Nephron progenitor cell (in vitro differentiated cells): ENCODE measurements around the gene SBDS.
"Not testable (repeated sequence)": the region's sequence is repeated elsewhere in the genome, so short reads cannot be mapped to it uniquely, and the experiment has no call there.

Source experiments
- DNase-seq: peaks from one replicate; pipeline ENCODE4 v3.0.0; 2021
- H3K27ac Mint-ChIP-seq: 2 replicates; pipeline ENCODE4 v1.8.0; 2021; ENCODE audit warnings: mild to moderate bottlenecking, moderate library complexity, mixed read lengths
- H3K27me3 Mint-ChIP-seq: 2 replicates; pipeline ENCODE4 v1.8.0; 2021; ENCODE audit warnings: mild to moderate bottlenecking, low read depth, mixed read lengths; ENCODE audit not compliant: poor library complexity
- H3K36me3 Mint-ChIP-seq: 2 replicates; pipeline ENCODE4 v1.8.0; 2021; ENCODE audit warnings: low read depth, mixed read lengths
- H3K4me1 Mint-ChIP-seq: 2 replicates; pipeline ENCODE4 v1.8.0; 2021; ENCODE audit warnings: mixed read lengths
- H3K4me3 Mint-ChIP-seq: 2 replicates; pipeline ENCODE4 v1.8.0; 2021; ENCODE audit warnings: mild to moderate bottlenecking, moderate library complexity, mixed read lengths
- H3K9me3 Mint-ChIP-seq: 2 replicates; pipeline ENCODE4 v1.8.0; 2021; ENCODE audit warnings: mild to moderate bottlenecking, moderate library complexity, mixed read lengths
- TF ChIP-seq, protein P1 (sequence below): fragments of 200-600 bp; sonication (generic); IDR thresholded peaks from 2 replicates; pipeline ENCODE4 v1.5.0; 2021; ENCODE audit warnings: antibody characterized with exemption

The SBDS gene

DNA sequence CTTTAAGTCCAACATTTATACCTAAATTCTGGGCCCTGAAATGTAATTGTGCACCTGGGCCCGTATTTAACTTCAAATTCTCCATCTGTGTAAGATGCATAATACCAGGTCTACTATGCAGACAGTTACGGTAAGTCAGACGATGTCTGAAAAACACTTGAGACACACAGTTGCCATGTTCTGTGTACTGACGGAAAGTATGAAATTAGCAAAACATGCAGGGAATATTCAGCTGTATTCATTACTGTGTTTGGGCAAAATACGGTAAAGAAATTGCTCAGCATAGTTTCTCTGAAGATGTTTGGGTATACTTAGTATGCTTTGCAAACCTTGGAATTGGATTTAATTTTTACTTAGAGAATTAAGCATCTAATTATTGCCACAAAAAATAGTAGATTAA lies 17.1 kb downstream of the SBDS start:
- Mint-ChIP-seq H3K36me3 (peaks cover 16% of the 10 kb centered on the region), H3K9me3 (peaks cover 38% of the 10 kb centered on the region)
- H3K27ac Mint-ChIP-seq, H3K27me3 Mint-ChIP-seq, H3K4me3 Mint-ChIP-seq, H3K4me1 Mint-ChIP-seq, DNase-seq: not testable (repeated sequence)

DNA sequence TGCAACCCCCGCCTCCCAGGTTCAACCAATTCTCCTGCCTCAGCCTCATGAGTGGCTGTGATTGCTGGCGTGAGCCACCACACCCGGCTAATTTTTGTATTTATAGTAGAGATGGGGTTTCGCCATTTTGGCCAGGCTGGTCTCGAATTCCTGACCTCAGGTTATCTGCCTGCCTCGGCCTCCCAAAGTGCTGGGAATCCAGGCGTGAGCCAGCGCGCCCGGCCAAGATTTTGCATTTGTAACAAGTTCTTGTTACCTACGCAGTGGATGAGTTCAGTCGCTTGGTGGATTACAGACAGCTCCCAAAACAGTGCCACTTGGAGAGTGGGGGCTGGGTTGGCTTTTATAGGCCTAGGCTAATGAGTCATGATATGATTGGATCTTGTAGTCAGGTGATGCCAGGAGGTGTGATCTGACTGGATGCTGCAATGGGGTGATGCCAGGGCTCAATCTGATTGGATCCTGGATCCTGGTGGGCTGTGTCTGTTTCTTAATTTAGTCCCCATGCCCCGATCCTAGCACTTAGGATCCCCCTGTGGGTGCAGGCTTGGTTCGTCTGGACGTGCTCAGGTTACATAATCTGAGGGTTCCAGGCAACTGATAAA lies 20.3 kb downstream of the SBDS start:
- TF ChIP-seq, protein P1, sequence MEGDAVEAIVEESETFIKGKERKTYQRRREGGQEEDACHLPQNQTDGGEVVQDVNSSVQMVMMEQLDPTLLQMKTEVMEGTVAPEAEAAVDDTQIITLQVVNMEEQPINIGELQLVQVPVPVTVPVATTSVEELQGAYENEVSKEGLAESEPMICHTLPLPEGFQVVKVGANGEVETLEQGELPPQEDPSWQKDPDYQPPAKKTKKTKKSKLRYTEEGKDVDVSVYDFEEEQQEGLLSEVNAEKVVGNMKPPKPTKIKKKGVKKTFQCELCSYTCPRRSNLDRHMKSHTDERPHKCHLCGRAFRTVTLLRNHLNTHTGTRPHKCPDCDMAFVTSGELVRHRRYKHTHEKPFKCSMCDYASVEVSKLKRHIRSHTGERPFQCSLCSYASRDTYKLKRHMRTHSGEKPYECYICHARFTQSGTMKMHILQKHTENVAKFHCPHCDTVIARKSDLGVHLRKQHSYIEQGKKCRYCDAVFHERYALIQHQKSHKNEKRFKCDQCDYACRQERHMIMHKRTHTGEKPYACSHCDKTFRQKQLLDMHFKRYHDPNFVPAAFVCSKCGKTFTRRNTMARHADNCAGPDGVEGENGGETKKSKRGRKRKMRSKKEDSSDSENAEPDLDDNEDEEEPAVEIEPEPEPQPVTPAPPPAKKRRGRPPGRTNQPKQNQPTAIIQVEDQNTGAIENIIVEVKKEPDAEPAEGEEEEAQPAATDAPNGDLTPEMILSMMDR: no peak
- Mint-ChIP-seq H3K36me3 (peaks cover 5% of the 10 kb centered on the region), H3K27me3 (peaks cover 3% of the 10 kb centered on the region), H3K4me1 (no peaks in the 10 kb centered on the region), H3K9me3 (peaks cover 26% of the 10 kb centered on the region), H3K4me3 (no peak overlapping the region), H3K27ac (no peak overlapping the region)
- no peak for DNase-seq

DNA sequence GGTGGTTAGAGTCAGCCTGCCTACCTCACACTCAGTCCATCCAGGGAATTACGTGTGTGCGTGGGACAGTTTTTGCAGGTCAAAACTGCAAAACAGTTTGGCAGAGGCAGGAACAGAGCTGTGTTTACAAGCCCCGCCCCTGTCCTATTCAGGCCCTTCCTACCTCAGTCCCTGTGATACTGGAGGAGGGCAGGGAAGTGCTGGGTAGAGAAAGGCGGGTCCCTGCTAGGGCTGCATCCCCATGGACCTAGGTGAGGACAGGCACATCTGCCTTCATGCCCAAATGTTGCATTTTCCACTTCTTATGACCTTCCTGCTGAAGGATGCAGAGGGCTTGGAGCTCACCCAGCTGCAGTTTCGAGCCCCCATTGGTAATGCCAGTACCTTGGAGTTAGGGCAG lies 25.1 kb downstream of the SBDS start:
- no peak overlapping the region for H3K4me3 Mint-ChIP-seq
- no peaks in the 10 kb centered on the region for H3K27me3 Mint-ChIP-seq
- H3K4me1 Mint-ChIP-seq: no peaks in the 10 kb centered on the region
- TF ChIP-seq, protein P1: no peak
- H3K36me3 Mint-ChIP-seq: no peaks in the 10 kb centered on the region
- no peak for DNase-seq
- no peak overlapping the region for H3K27ac Mint-ChIP-seq
- H3K9me3 Mint-ChIP-seq: peaks cover 18% of the 10 kb centered on the region

DNA sequence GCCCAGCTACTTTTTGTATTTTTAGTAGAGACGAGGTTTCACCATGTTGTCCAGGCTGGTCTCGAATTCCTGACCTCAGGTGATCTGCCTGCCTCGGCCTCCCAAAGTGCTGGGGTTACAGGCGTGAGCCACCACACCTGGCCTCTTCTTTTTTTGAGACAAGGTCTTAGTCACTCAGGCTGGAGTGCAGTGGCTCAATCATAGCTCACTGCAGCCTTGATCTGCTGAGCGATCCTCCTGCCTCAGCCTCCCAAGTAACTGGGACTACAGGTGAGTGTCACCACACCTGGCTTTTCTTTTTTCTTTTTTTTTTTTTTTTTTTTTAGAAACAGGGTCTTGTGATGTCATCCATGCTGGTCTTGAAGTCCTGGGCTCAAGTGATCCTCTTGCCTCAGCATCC lies 26.4 kb downstream of the SBDS start:
- H3K36me3 Mint-ChIP-seq, H3K4me1 Mint-ChIP-seq, H3K27me3 Mint-ChIP-seq, H3K4me3 Mint-ChIP-seq, H3K27ac Mint-ChIP-seq, DNase-seq: not testable (repeated sequence)
- H3K9me3 Mint-ChIP-seq: peaks cover 19% of the 10 kb centered on the region

DNA sequence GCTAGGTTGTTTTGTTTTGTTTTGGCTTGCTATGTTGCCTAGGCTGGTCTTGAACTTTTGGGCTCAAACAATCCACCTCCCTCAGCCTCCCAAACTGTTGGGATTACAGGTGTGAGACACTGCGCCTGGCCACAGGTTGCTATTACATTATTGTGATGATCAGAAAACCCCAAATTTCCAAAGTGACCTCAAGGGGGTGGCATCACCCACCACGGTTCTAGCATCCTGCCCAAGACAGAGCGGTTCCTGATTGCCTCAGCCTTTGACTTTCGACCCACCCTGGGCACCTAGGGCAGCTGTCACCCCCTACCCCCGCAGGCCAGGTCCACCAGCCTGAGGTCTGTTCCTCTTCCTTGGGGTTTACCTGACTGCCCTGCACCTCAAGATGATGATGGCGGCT lies 28.4 kb downstream of the SBDS start:
- H3K4me1 Mint-ChIP-seq: no peaks in the 10 kb centered on the region
- H3K9me3 Mint-ChIP-seq: peaks cover 14% of the 10 kb centered on the region
- TF ChIP-seq, protein P1: no peak
- H3K27me3 Mint-ChIP-seq: no peaks in the 10 kb centered on the region
- no peak overlapping the region for H3K27ac Mint-ChIP-seq
- peaks cover 8% of the 10 kb centered on the region for H3K36me3 Mint-ChIP-seq
- no peak overlapping the region for H3K4me3 Mint-ChIP-seq
- no peak for DNase-seq

DNA sequence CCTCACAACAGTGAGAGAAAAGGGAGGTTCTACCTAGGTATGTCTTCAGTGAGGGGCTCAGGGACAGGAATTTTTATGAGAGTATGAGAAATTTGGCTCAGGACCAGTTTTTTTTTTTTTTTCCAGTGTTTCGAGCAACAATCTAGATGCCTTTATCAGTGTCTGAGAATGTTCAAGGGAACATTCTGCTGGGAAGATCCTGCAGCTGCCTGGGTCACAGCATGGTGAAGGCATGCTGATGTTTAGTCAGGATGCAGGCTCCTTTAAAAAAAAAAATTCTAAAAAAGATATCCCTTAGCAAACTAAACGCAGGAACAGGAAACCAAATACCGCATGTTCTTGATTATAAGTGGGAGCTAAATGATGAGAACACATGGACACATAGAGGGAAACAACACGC lies 31.0 kb downstream of the SBDS start:
- Mint-ChIP-seq H3K27me3 (no peaks in the 10 kb centered on the region), H3K4me1 (no peaks in the 10 kb centered on the region), H3K9me3 (peaks cover 14% of the 10 kb centered on the region), H3K27ac (no peak overlapping the region), H3K36me3 (peaks cover 16% of the 10 kb centered on the region), H3K4me3 (no peak overlapping the region)
- DNase-seq: no peak
- TF ChIP-seq, protein P1: no peak

DNA sequence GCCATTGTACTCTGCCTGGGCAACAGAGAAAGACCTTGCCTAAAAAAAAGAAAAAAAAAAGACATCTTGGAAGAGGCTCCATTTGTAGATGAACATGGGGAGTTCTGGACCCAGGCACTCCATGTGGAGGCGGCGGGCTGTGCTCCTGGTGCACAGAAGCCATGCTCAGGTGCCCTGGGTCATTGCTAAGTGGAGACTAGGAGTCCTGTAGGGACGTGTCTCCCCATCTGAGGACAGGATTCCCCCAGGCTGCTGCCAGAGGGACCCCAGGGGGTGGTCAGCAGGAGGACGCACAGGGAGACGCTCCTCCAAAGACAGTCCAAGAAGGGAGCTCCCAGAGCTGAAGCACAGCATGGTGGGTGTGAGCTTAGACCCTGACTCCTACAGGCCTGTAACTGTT lies 34.3 kb downstream of the SBDS start:
- TF ChIP-seq, protein P1: no peak

More for the DNA sequence above, 34.3 kb downstream of the SBDS start:
- Mint-ChIP-seq H3K4me3 (no peak overlapping the region), H3K27ac (no peak overlapping the region), H3K36me3 (peaks cover 34% of the 10 kb centered on the region), H3K9me3 (peaks cover 14% of the 10 kb centered on the region), H3K27me3 (no peaks in the 10 kb centered on the region), H3K4me1 (no peaks in the 10 kb centered on the region)
- no peak for DNase-seq
